Epithelial cell of alveolus of lung (primary cell): ENCODE measurements around the gene POLR2B. TPM values are rescaled to one million over a fixed set of nuclear protein-coding genes. Genes with fewer than 3 reads are reported as not detected.

Experiments used
- total RNA-seq: library from RNA; depleted of rRNA; stranded (reverse); fragments of >200 nt; gene quantifications from 2 replicates; pipeline ENCODE4 v1.2.1, GENCODE V29; 2015

POLR2B gene
- 72.0 and 99.8 TPM in 2 replicates for total RNA-seq

DNA sequence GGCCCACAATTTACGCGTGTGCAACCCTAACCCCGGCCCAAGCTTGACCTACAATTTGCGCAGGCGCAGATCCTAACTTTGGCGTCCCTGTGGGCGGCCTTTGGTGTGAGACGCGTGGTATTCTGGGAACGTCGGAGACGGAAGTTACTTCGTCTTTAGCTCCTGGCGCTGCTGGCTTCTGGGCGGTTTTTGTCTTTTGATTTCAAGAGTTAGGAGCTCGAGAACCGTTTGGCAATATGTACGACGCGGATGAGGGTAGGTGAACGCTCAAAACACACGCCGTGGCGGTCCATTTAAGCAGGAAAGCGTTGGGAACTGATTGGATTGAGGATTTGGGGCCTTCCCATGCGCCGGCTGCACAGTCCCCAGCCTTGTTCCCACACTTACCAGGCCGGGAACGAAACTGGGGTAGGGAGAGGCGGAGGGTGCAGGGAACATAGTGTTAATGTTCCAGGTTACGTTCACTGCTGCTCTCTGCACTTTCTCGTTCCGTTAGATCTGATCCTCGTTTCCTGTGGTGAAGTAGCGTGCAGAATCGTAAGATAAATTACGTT, at the start of gene POLR2B:
Gene POLR2B (plus strand): TSS at position 147 of the 554 bp plus-strand sequence. CDS start 90 bp downstream, at position 237.

DNA sequence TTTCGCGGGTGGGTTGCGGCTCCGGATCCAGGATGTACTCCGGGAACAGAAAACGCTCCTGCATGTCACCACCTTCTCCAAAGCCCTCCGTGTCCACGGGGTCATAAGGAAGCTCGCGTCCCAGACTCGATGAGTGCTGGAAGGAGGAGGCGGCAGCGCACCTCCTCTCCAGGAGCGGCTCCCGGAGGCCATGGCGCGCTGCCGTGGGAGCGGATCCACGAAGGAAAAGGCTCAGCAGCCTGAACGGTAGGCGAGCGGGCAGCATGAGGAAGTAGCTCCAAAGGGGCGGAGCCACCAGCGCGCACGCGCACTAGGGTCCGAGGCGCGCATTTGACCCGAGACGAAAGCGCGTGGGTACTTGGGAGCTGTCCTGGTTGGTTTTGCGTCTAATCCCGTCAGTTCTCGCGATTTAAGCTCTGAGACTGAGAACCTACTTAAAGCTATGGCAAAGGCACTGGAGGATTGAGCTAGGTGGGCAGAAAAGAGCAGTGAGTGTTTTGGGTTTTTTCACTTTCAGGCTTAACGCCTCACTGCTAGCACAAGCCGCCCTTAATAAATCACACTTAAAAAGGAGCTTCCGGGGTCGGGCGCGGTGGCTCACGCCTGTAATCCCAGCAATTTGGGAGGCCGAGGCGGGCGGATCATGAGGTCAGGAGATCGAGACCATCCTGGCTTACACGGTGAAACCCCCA, 1.2 kb upstream of the POLR2B start, which contains the start of gene NOA1:
Gene NOA1 (minus strand): TSS at position 286 of the 692 bp plus-strand sequence. CDS start 21 bp downstream, at position 265.

Other genes starting within 250 kb of the POLR2B start
- not detected in 2 replicates for gene SPINK2, start 157.2 kb upstream of the POLR2B start, total RNA-seq
- 29.6 and 33.9 TPM in 2 replicates for gene REST, start 71.0 kb upstream of the POLR2B start, total RNA-seq
- gene NOA1, start 1.3 kb upstream of the POLR2B start, total RNA-seq: 18.6 and 55.5 TPM in 2 replicates
- gene IGFBP7, start 131.5 kb downstream of the POLR2B start, total RNA-seq: 215 and 820 TPM in 2 replicates